OCI-LY1 (cell line): Measurements from ENCODE around the gene DMRTB1.
A peak's percentile ranks its signal among the peaks of the same experiment; 100 is the strongest.

Experiments used
- H2AFZ ChIP-seq: fragments of 200-600 bp; sonication (generic), shearing (Covaris generic); 2 replicates; pipeline ENCODE4 v1.6.0; 2014; ENCODE audit warnings: antibody characterized with exemption, mild to moderate bottlenecking, low read length
- H3F3A ChIP-seq: fragments of 200-600 bp; sonication (generic), shearing (Covaris generic); 2 replicates; pipeline ENCODE4 v1.6.0; 2014; ENCODE audit warnings: mild to moderate bottlenecking, antibody characterized with exemption, low read length, moderate library complexity; ENCODE audit not compliant: insufficient read depth
- H3K27ac ChIP-seq: fragments of 200-600 bp; sonication (generic); 2 replicates; pipeline ENCODE4 v1.5.1; 2014; ENCODE audit warnings: low read length, mixed run types, mild to moderate bottlenecking, low read depth; ENCODE audit not compliant: poor library complexity, severe bottlenecking
- H3K27me3 ChIP-seq: fragments of 200-600 bp; sonication (generic); 2 replicates; pipeline ENCODE4 v1.6.0; 2014; ENCODE audit warnings: antibody characterized with exemption, mild to moderate bottlenecking, low read length, moderate library complexity; ENCODE audit not compliant: insufficient read depth
- H3K36me3 ChIP-seq: fragments of 200-600 bp; sonication (generic); 2 replicates; pipeline ENCODE4 v1.6.1; 2014; ENCODE audit warnings: mild to moderate bottlenecking, antibody characterized with exemption, low read length, moderate library complexity, mixed read lengths; ENCODE audit not compliant: insufficient read depth
- H3K4me1 ChIP-seq: fragments of 200-600 bp; sonication (generic); 2 replicates; pipeline ENCODE4 v1.5.1; 2014; ENCODE audit warnings: mild to moderate bottlenecking, low read length, moderate library complexity; ENCODE audit not compliant: insufficient read depth, severe bottlenecking
- H3K4me2 ChIP-seq: fragments of 200-600 bp; sonication (generic), shearing (Covaris generic); 2 replicates; pipeline ENCODE4 v1.6.1; 2014; ENCODE audit warnings: low read length
- H3K4me3 ChIP-seq: fragments of 200-600 bp; sonication (generic); 2 replicates; pipeline ENCODE4 v1.5.1; 2014; ENCODE audit warnings: low read length, low read depth, mild to moderate bottlenecking, mixed read lengths; ENCODE audit not compliant: poor library complexity, severe bottlenecking
- H3K79me2 ChIP-seq: fragments of 200-600 bp; shearing (Covaris generic); 2 replicates; pipeline ENCODE4 v1.6.1; 2016; ENCODE audit warnings: mixed run types, low read length, mixed read lengths; ENCODE audit not compliant: insufficient read depth
- H3K9ac ChIP-seq: fragments of 200-600 bp; sonication (generic), shearing (Covaris generic); 2 replicates; pipeline ENCODE4 v1.6.1; 2014; ENCODE audit warnings: mild to moderate bottlenecking, low read length, mixed read lengths
- H3K9me2 ChIP-seq: fragments of 200-600 bp; sonication (generic), shearing (Covaris generic); 2 replicates; pipeline ENCODE4 v1.6.1; 2014; ENCODE audit warnings: low read depth, mild to moderate bottlenecking, low read length, mixed read lengths
- H3K9me3 ChIP-seq: fragments of 200-600 bp; shearing (Covaris generic); 2 replicates; pipeline ENCODE4 v1.6.1; 2014; ENCODE audit warnings: low read length, mixed read lengths
- H4K20me1 ChIP-seq: fragments of 200-600 bp; sonication (generic), shearing (Covaris generic); 2 replicates; pipeline ENCODE4 v1.6.0; 2016; ENCODE audit warnings: mild to moderate bottlenecking, low read length; ENCODE audit not compliant: insufficient read depth
- EZH2 ChIP-seq: fragments of 200-600 bp; sonication (generic), shearing (Covaris generic); IDR thresholded peaks from 2 replicates; pipeline ENCODE4 v1.8.0; 2017; ENCODE audit warnings: borderline replicate concordance, mixed run types, mild to moderate bottlenecking, antibody characterized with exemption, low read length, moderate library complexity, mixed read lengths
- TF ChIP-seq, protein P1 (sequence below): fragments of 200-600 bp; sonication (generic), shearing (Covaris generic); IDR thresholded peaks from 2 replicates; pipeline ENCODE4 v1.5.1; 2017; ENCODE audit warnings: mild to moderate bottlenecking, antibody characterized with exemption, low read length, moderate library complexity, mixed read lengths

Gene DMRTB1

DNA sequence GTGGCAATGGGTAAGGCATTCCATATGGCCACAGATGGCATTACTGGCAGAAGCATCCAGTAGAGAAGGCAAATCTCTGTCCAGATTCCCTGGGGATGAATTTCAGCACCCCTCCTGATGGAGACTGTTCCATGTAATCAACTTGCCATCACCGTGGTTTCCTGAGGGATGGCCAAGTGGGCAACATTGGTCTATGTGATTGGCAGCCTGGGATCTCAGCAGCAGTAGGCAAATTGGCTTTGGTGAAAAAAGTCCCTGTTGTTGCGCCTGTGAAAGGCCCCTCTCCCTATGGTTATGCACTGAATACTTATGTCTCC lies 19.3 kb downstream of the DMRTB1 start:
- H3K9me3 ChIP-seq: no peaks in the 10 kb centered on the region
- 0 out of 2 replicates have a peak, but pooled peaks cover 3% of the 10 kb centered on the region for H3K27me3 ChIP-seq
- H3K27ac ChIP-seq: no peak overlapping the region
- H3F3A ChIP-seq: no peaks in the 10 kb centered on the region
- TF ChIP-seq, protein P1, sequence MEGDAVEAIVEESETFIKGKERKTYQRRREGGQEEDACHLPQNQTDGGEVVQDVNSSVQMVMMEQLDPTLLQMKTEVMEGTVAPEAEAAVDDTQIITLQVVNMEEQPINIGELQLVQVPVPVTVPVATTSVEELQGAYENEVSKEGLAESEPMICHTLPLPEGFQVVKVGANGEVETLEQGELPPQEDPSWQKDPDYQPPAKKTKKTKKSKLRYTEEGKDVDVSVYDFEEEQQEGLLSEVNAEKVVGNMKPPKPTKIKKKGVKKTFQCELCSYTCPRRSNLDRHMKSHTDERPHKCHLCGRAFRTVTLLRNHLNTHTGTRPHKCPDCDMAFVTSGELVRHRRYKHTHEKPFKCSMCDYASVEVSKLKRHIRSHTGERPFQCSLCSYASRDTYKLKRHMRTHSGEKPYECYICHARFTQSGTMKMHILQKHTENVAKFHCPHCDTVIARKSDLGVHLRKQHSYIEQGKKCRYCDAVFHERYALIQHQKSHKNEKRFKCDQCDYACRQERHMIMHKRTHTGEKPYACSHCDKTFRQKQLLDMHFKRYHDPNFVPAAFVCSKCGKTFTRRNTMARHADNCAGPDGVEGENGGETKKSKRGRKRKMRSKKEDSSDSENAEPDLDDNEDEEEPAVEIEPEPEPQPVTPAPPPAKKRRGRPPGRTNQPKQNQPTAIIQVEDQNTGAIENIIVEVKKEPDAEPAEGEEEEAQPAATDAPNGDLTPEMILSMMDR: no peak
- TF ChIP-seq EZH2: no peak
- no peaks in the 10 kb centered on the region for H4K20me1 ChIP-seq
- no peak overlapping the region for H3K4me2 ChIP-seq
- H2AFZ ChIP-seq: no peak overlapping the region
- H3K4me3 ChIP-seq: no peak overlapping the region
- no peaks in the 10 kb centered on the region for H3K4me1 ChIP-seq
- no peaks in the 10 kb centered on the region for H3K9me2 ChIP-seq
- no peak overlapping the region for H3K9ac ChIP-seq
- no peaks in the 10 kb centered on the region for H3K79me2 ChIP-seq
- no peaks in the 10 kb centered on the region for H3K36me3 ChIP-seq

DNA sequence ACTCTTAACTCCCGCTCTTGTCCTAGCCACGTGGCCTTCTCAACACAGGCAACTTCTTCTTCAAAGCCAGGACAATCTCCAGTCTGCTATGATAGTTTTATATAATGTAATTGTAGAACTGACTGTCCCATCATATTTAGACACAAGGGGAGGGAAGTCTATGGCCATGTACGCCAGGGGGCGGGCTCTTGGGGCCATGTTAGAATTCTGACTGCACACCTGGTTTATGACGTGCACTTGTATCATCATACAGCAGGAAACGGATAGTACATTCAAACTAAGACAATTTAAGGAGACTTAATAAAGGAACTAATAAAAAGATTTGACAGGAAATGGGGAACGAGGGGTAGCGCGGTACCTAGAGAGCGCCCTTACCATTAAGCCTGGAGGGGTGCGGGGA lies 21.5 kb downstream of the DMRTB1 start:
- H3K36me3 ChIP-seq: no peaks in the 10 kb centered on the region
- no peaks in the 10 kb centered on the region for H4K20me1 ChIP-seq
- H3K9ac ChIP-seq: no peak overlapping the region
- H3K4me3 ChIP-seq: no peak overlapping the region
- no peak overlapping the region for H2AFZ ChIP-seq
- H3F3A ChIP-seq: no peaks in the 10 kb centered on the region
- H3K27me3 ChIP-seq: 0 out of 2 replicates have a peak, but pooled peaks cover 3% of the 10 kb centered on the region
- H3K4me1 ChIP-seq: no peaks in the 10 kb centered on the region
- H3K4me2 ChIP-seq: no peak overlapping the region
- H3K79me2 ChIP-seq: no peaks in the 10 kb centered on the region
- TF ChIP-seq, protein P1: peak; percentile 30; the same call in 1 of the 2 replicates
- no peak for TF ChIP-seq EZH2
- no peaks in the 10 kb centered on the region for H3K9me2 ChIP-seq
- no peaks in the 10 kb centered on the region for H3K9me3 ChIP-seq
- no peak overlapping the region for H3K27ac ChIP-seq

DNA sequence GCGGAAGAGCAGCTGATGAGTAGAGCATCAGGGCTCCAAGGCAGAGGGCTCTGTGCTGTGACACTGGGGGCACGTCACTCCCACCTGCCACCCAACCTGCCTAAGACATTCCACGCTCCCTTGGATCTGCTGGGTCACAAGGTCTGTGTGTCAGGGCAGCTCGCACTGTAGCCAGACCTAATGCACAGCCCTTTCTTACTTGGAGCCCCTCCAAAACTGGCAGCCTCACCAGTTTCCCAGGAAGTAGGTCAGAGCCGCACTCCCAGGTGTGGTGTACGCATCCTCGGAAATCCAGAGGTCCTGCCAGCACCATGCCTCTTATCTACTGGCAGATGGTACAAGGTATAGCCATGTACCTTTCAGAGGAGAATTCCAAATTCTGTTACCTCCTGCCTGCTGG lies 22.3 kb downstream of the DMRTB1 start:
- Histone ChIP-seq H3F3A (no peaks in the 10 kb centered on the region), H3K4me1 (no peaks in the 10 kb centered on the region), H3K27me3 (0 out of 2 replicates have a peak, but pooled peaks cover 3% of the 10 kb centered on the region), H3K36me3 (no peaks in the 10 kb centered on the region), H3K4me3 (no peak overlapping the region), H4K20me1 (no peaks in the 10 kb centered on the region), H2AFZ (no peak overlapping the region), H3K79me2 (no peaks in the 10 kb centered on the region), H3K27ac (no peak overlapping the region), H3K9me3 (no peaks in the 10 kb centered on the region), H3K4me2 (no peak overlapping the region), H3K9me2 (no peaks in the 10 kb centered on the region), H3K9ac (no peak overlapping the region)
- TF ChIP-seq EZH2: no peak
- TF ChIP-seq, protein P1: no peak
